T-helper 2 cell (primary cell): ENCODE measurements around the gene CRISPLD2.
A peak's percentile ranks its signal among the peaks of the same experiment; 100 is the strongest.

Experiments used
- DNase-seq, 5 experiments: peaks; one replicate each; pipeline versions ENCODE4 v3.0.0 to v3.0.0-alpha.2; 2012 to 2022

The CRISPLD2 gene

GRCh38 chr16:84800158-84800978 is 19.4 kb upstream of the CRISPLD2 start:
- no peak for DNase-seq

- no peak for DNase-seq
These were observed 16.6 kb upstream of the CRISPLD2 start for GRCh38 chr16:84803146-84803545.

- no peak for DNase-seq
These were observed 15.5 kb upstream of the CRISPLD2 start for GRCh38 chr16:84804326-84804725.

GRCh38 chr16:84806256-84806889 is 13.4 kb upstream of the CRISPLD2 start:
- no peak for DNase-seq

GRCh38 chr16:84806890-84807258 is 12.9 kb upstream of the CRISPLD2 start:
- DNase-seq = no peak

GRCh38 chr16:84807776-84808175 is 12.0 kb upstream of the CRISPLD2 start:
- DNase-seq = no peak

- DNase-seq = no peak
These were observed 11.0 kb upstream of the CRISPLD2 start for GRCh38 chr16:84808826-84809225.

GRCh38 chr16:84810518-84811273 is 9.1 kb upstream of the CRISPLD2 start:
- DNase-seq = peak in 1 of 5 experiments; percentile 51

- no peak for DNase-seq
These were observed 8.3 kb upstream of the CRISPLD2 start for GRCh38 chr16:84811529-84811928.

GRCh38 chr16:84813141-84813934 is 6.4 kb upstream of the CRISPLD2 start:
- DNase-seq = no peak

GRCh38 chr16:84815462-84815861 is 4.3 kb upstream of the CRISPLD2 start:
- DNase-seq = no peak

- DNase-seq = no peak
These were observed 3.8 kb upstream of the CRISPLD2 start for GRCh38 chr16:84816023-84816422.

- no peak for DNase-seq
These were observed 3.3 kb upstream of the CRISPLD2 start for GRCh38 chr16:84816485-84816884.

- no peak for DNase-seq
These were observed 2.6 kb upstream of the CRISPLD2 start for GRCh38 chr16:84817206-84817605.

- no peak for DNase-seq
These were observed 2.2 kb upstream of the CRISPLD2 start for GRCh38 chr16:84817613-84818012.

GRCh38 chr16:84818133-84818532 is 1.7 kb upstream of the CRISPLD2 start:
- DNase-seq = no peak

GRCh38 chr16:84818989-84819643 is 669 bp upstream of the CRISPLD2 start:
- DNase-seq = no peak

GRCh38 chr16:84820305-84820684 is 510 bp downstream of the CRISPLD2 start:
- DNase-seq = no peak

- DNase-seq = no peak
These were observed 986 bp downstream of the CRISPLD2 start for GRCh38 chr16:84820771-84821170.

- DNase-seq = no peak
These were observed 1.4 kb downstream of the CRISPLD2 start for GRCh38 chr16:84821179-84821578.

GRCh38 chr16:84821728-84822689 is 2.2 kb downstream of the CRISPLD2 start:
- DNase-seq = no peak
